ENCODE results near the gene COTL1. TPM values are rescaled to one million over a fixed set of nuclear protein-coding genes. Genes with fewer than 3 reads are reported as not detected.

Gene COTL1
- total RNA-seq, 2 experiments from 2014 or later: 325 to 328 TPM

- CTCF ChIA-PET: interaction anchor here (0.6 to 2.8 kb wide), 8 partner anchors 13 to 92 kb away, joined by 3 to 13 read pairs (median 4); no protein-coding TSS in a partner anchor
- H3K36me3 Mint-ChIP-seq (ENCODE audit: low read depth): peaks cover 25% of the 10 kb centered on the region
- peak overlapping the region; percentile 90 for H3K27ac Mint-ChIP-seq
- no peaks in the 10 kb centered on the region for H3K9me3 Mint-ChIP-seq
- intact Hi-C loops (cut with micrococcal nuclease): loop anchor here (1.0 to 2.0 kb wide), 7 partner anchors 9 to 429 kb away; no protein-coding TSS in a partner anchor
- H3K27me3 Mint-ChIP-seq (ENCODE audit: low read depth): no peaks in the 10 kb centered on the region
- H3K4me1 Mint-ChIP-seq (ENCODE audit: low read depth): peaks cover 91% of the 10 kb centered on the region
- peak overlapping the region; percentile 75 for H3K4me3 Mint-ChIP-seq
- DNase-seq: peak; percentile 83
Observed at GRCh38 chr16:84599521-84600202, 18.2 kb downstream of the COTL1 start.

DNA sequence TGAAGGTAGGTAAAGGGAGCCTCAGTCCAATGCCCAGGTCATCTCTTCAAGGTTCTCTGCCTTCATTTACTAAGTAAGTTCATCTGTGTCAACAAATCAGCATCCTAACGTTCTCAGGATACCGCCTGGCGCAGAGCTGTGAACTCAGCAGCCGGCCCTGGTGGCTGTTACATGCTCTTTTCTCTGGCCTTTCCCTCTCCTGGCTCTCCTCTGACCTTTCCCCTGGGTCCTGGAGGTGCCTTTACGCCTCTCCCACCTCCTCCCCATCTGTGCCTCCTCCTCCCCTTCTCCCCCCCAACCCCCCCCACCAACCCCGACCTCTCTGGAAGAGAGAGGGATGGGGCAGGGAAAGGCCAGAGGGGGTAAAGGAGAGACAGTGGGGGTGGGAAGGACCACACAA is 19.5 kb downstream of the COTL1 start:
- H3K27me3 Mint-ChIP-seq (ENCODE audit: low read depth): no peaks in the 10 kb centered on the region
- intact Hi-C loops (cut with micrococcal nuclease): no loop called here
- H3K9me3 Mint-ChIP-seq: no peaks in the 10 kb centered on the region
- peak overlapping the region; percentile 90 for H3K27ac Mint-ChIP-seq
- H3K4me3 Mint-ChIP-seq: peak overlapping the region; percentile 43
- CTCF ChIA-PET: interaction anchor here (1.0 to 2.8 kb wide), 6 partner anchors 18 to 128 kb away, joined by 3 to 13 read pairs (median 4); no protein-coding TSS in a partner anchor
- DNase-seq: peak; percentile 33
- peaks cover 29% of the 10 kb centered on the region for H3K36me3 Mint-ChIP-seq (ENCODE audit: low read depth)
- peaks cover 94% of the 10 kb centered on the region for H3K4me1 Mint-ChIP-seq (ENCODE audit: low read depth)

DNA sequence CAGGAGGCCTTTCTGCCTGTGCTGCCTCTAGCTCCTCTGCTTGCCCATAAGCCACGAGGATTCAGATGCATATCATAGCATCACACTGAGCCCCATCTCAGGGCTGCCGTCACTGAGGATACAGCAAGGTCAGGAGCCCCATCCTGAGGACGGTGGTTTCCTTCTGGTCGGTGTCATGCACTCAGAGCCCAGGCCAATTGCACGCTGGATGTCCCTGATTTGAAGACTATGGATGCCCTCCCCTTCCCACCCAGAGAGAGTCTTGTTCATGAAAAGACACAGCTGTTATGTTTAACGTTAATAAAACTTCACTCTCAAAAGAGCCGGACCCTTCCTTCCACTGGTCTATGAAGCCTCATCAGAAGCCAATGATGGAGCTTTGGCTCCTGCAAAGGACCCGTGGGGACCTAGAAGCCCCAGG is 19.9 kb downstream of the COTL1 start:
- intact Hi-C loops (cut with micrococcal nuclease): no loop called here
- CTCF ChIA-PET: interaction anchor here (0.8 to 2.8 kb wide), 9 partner anchors 10 to 128 kb away, joined by 3 to 13 read pairs (median 3); no protein-coding TSS in a partner anchor
- H3K4me1 Mint-ChIP-seq (ENCODE audit: low read depth): peaks cover 91% of the 10 kb centered on the region
- H3K36me3 Mint-ChIP-seq (ENCODE audit: low read depth): peaks cover 30% of the 10 kb centered on the region
- H3K4me3 Mint-ChIP-seq: peak overlapping the region; percentile 43
- DNase-seq: peak; percentile 65
- H3K9me3 Mint-ChIP-seq: no peaks in the 10 kb centered on the region
- no peaks in the 10 kb centered on the region for H3K27me3 Mint-ChIP-seq (ENCODE audit: low read depth)
- peak overlapping the region; percentile 90 for H3K27ac Mint-ChIP-seq

DNA sequence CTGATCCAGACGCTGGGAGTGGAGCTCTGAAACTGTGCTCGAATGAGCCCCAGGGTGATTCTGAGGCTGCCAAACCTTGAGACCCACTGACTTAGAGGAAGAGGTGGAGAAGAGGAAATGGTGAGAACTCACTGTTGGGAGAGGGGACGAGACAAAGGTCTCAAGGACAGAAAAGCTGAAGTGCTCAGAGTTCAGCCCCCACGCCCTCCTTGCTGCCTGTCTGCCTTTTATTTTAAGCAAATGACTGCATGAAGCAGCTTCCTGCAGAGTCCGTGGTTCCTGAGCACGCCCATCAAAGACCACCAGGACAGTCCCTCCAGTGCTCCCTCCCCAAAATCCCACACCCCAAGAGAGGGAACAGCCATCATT is 20.4 kb downstream of the COTL1 start:
- no peaks in the 10 kb centered on the region for H3K9me3 Mint-ChIP-seq
- CTCF ChIA-PET: interaction anchor here (0.8 to 1.4 kb wide), 8 partner anchors 10 to 128 kb away, joined by 3 to 8 read pairs (median 3); no protein-coding TSS in a partner anchor
- no peaks in the 10 kb centered on the region for H3K27me3 Mint-ChIP-seq (ENCODE audit: low read depth)
- intact Hi-C loops (cut with micrococcal nuclease): no loop called here
- H3K4me3 Mint-ChIP-seq: peak overlapping the region; percentile 43
- H3K4me1 Mint-ChIP-seq (ENCODE audit: low read depth): peaks cover 89% of the 10 kb centered on the region
- no peak for DNase-seq
- peaks cover 32% of the 10 kb centered on the region for H3K36me3 Mint-ChIP-seq (ENCODE audit: low read depth)
- H3K27ac Mint-ChIP-seq: peak overlapping the region; percentile 90

- CTCF ChIA-PET: interaction anchor here (0.8 to 1.4 kb wide), 8 partner anchors 11 to 91 kb away, joined by 3 to 8 read pairs (median 3); no protein-coding TSS in a partner anchor
- DNase-seq: no peak
- no peaks in the 10 kb centered on the region for H3K9me3 Mint-ChIP-seq
- peak overlapping the region; percentile 43 for H3K4me3 Mint-ChIP-seq
- peak overlapping the region; percentile 90 for H3K27ac Mint-ChIP-seq
- H3K36me3 Mint-ChIP-seq (ENCODE audit: low read depth): peaks cover 32% of the 10 kb centered on the region
- intact Hi-C loops (cut with micrococcal nuclease): no loop called here
- peaks cover 87% of the 10 kb centered on the region for H3K4me1 Mint-ChIP-seq (ENCODE audit: low read depth)
- no peaks in the 10 kb centered on the region for H3K27me3 Mint-ChIP-seq (ENCODE audit: low read depth)
Observed at GRCh38 chr16:84596801-84597527, 20.9 kb downstream of the COTL1 start.

GRCh38 chr16:84596161-84596560 is 21.7 kb downstream of the COTL1 start:
- no peak overlapping the region for H3K27ac Mint-ChIP-seq

GRCh38 chr16:84595052-84595481 is 22.8 kb downstream of the COTL1 start:
- intact Hi-C loops (cut with micrococcal nuclease): no loop called here
- H3K4me1 Mint-ChIP-seq (ENCODE audit: low read depth): peaks cover 72% of the 10 kb centered on the region
- CTCF ChIA-PET: no interaction called here
- peak overlapping the region; percentile 63 for H3K4me3 Mint-ChIP-seq
- H3K27ac Mint-ChIP-seq: peak overlapping the region; percentile 76
- no peak for DNase-seq
- peaks cover 37% of the 10 kb centered on the region for H3K36me3 Mint-ChIP-seq (ENCODE audit: low read depth)
- no peaks in the 10 kb centered on the region for H3K27me3 Mint-ChIP-seq (ENCODE audit: low read depth)
- H3K9me3 Mint-ChIP-seq: no peaks in the 10 kb centered on the region

More at GRCh38 chr16:84596161-84596560, 21.7 kb downstream of the COTL1 start:
- intact Hi-C loops (cut with micrococcal nuclease): no loop called here
- no peak for DNase-seq
- Mint-ChIP-seq H3K36me3 (ENCODE audit: low read depth) (peaks cover 32% of the 10 kb centered on the region), H3K4me1 (ENCODE audit: low read depth) (peaks cover 82% of the 10 kb centered on the region), H3K4me3 (no peak overlapping the region), H3K9me3 (no peaks in the 10 kb centered on the region), H3K27me3 (ENCODE audit: low read depth) (no peaks in the 10 kb centered on the region)
- CTCF ChIA-PET: interaction anchor here (0.9 kb wide), 1 partner anchor 25 kb away, joined by 3 read pairs; no protein-coding TSS in a partner anchor

DNA sequence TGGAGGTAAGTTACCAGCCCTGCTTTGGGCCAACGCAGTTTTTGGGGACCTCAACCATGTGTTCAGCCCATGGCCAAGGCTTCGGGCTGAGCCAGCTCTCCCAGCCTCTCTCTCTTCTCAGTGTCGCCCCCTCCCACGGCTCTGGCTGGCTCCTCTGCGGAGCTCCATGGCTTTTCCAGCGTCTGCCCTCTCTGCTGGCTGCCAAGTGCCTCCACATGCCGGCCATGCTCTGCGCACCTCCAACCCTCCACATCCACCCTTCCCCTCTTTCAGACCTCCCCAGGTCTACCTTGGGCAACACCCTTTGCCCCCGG is 23.2 kb downstream of the COTL1 start:
- Mint-ChIP-seq H3K4me3 (peak overlapping the region; percentile 63), H3K36me3 (ENCODE audit: low read depth) (peaks cover 41% of the 10 kb centered on the region), H3K9me3 (no peaks in the 10 kb centered on the region), H3K4me1 (ENCODE audit: low read depth) (peaks cover 68% of the 10 kb centered on the region), H3K27me3 (ENCODE audit: low read depth) (no peaks in the 10 kb centered on the region), H3K27ac (peak overlapping the region; percentile 76)
- DNase-seq: no peak
- intact Hi-C loops (cut with micrococcal nuclease): loop anchor here (1.0 kb wide), 1 partner anchor 24 kb away; the partner anchor contains the start of gene COTL1
- CTCF ChIA-PET: no interaction called here

GRCh38 chr16:84593825-84594724 is 23.8 kb downstream of the COTL1 start:
- Mint-ChIP-seq H3K36me3 (ENCODE audit: low read depth) (peaks cover 42% of the 10 kb centered on the region), H3K9me3 (no peaks in the 10 kb centered on the region), H3K4me3 (peak overlapping the region; percentile 63), H3K27me3 (ENCODE audit: low read depth) (no peaks in the 10 kb centered on the region), H3K27ac (peak overlapping the region; percentile 76), H3K4me1 (ENCODE audit: low read depth) (peaks cover 62% of the 10 kb centered on the region)
- intact Hi-C loops (cut with micrococcal nuclease): loop anchor here (1.0 kb wide), 1 partner anchor 24 kb away; the partner anchor contains the start of gene COTL1
- CTCF ChIA-PET: no interaction called here
- DNase-seq: peak; percentile 85

- H3K27me3 Mint-ChIP-seq (ENCODE audit: low read depth): no peaks in the 10 kb centered on the region
- CTCF ChIA-PET: interaction anchor here (0.7 kb wide), 1 partner anchor 11 kb away, joined by 3 read pairs; no protein-coding TSS in a partner anchor
- DNase-seq: no peak
- no peak overlapping the region for H3K4me3 Mint-ChIP-seq
- H3K36me3 Mint-ChIP-seq (ENCODE audit: low read depth): peaks cover 44% of the 10 kb centered on the region
- no peaks in the 10 kb centered on the region for H3K9me3 Mint-ChIP-seq
- intact Hi-C loops (cut with micrococcal nuclease): no loop called here
- peak overlapping the region; percentile 4 for H3K27ac Mint-ChIP-seq
- H3K4me1 Mint-ChIP-seq (ENCODE audit: low read depth): peaks cover 50% of the 10 kb centered on the region
Observed at GRCh38 chr16:84592718-84593117, 25.2 kb downstream of the COTL1 start.

DNA sequence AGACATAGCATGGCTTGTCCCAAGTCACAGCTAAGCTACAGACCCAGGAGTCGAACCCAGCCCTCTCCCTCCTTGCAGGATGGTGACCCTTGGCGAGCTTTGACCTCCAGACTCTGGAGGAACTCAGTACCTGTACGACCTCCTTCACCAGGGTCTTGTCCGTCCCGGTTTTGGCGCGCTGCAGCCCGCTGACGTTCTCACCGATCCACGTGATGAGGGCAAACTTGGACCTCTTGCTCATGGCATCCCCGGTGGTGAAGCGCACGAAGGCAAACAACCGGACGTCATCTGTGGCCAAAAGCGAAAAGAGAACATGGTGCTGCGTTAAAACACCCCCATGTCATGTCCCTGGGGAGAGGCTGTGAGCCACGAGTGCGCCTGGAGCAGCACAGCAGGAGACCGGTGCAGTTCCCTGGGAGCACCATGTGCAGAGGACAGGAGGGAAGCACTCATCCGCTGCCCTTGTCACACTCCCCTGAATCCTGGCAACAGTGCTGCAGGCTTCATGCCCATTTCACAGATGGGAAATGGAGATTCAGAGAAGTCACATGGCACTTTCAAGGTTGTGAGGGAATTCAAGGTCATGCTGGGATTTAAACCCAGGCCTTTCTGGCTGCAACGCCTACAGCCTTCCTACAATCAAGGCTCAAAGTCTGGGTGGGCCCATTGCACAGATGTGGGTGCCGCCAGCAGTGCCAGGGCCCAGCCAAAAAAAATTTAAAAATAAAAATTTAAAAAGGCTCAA is 27.7 kb downstream of the COTL1 start:
- Mint-ChIP-seq H3K9me3 (no peaks in the 10 kb centered on the region), H3K36me3 (ENCODE audit: low read depth) (peaks cover 31% of the 10 kb centered on the region), H3K27ac (no peak overlapping the region), H3K4me1 (ENCODE audit: low read depth) (peaks cover 29% of the 10 kb centered on the region), H3K4me3 (no peak overlapping the region), H3K27me3 (ENCODE audit: low read depth) (no peaks in the 10 kb centered on the region)
- intact Hi-C loops (cut with micrococcal nuclease): no loop called here
- no peak for DNase-seq
- CTCF ChIA-PET: no interaction called here
